ENCODE measurements around the gene CMSS1.

The CMSS1 gene

DNA sequence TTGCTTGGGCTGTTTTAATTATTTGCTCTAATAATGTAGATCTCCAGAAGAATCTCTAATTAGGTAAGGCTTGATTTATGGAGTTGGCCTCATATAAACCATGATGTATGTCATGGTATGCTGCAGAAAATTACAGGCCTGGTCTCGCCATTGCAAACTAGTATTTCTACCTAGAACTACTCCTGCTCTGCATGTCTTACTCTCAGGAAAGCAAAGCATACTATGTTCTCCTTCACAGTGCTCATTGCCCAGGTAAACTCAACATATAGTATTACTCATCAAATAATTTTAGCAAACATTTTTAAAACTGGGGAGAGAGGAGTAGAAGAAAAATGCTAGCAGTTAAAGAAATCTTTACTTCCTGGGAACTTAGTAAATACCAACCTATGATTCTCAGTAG lies 205.9 kb downstream of the CMSS1 start:
- Histone ChIP-seq H3K4me1 (ENCODE audit: control insufficient read depth, insufficient read depth, low read length) (peaks cover 30% of the 10 kb centered on the region), H3K4me3 (ENCODE audit: low read length) (no peak overlapping the region), H3K9ac (ENCODE audit: low read length) (no peak overlapping the region), H3K36me3 (ENCODE audit: control insufficient read depth, insufficient read depth, low read length) (no peaks in the 10 kb centered on the region), H3K27me3 (ENCODE audit: control insufficient read depth, insufficient read depth, low read length) (no peaks in the 10 kb centered on the region), H3K9me3 (ENCODE audit: control insufficient read depth, low read length) (no peaks in the 10 kb centered on the region)

DNA sequence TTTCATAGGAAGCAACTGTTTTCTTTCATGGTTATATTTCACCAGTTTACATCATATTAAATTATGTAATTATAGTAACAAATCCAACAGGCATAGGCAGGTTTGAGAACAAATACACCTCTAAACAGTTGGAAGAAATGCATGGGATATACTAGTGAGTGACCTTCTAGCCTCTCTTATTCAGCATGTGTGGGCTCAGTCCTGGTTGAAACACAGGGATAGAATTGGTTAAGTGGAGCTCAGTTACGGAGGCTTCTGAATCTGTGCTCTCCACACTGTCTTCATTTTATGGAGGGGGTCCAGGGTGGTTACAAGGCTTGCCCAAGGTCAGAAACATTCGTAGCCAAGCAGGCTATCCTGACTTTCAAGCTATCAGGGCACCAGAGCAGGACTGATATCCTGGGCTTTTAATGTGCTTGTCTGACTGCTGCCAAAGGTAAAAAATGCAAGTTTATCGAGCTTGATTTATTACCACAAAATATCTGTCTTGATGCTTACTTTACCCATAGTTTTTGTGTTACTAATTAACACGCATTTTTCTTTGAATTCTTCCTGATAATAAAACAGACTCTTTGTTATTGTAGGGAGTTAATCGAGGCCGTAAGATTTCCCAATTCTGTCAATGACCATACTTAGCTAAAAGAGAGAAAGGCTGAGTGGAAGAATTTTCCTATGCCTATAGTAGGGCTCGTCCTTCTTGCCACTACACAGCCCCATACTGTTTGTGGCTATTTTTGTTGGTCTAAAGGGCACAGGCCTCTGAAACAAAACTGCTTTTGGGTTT lies 207.1 kb downstream of the CMSS1 start:
- H3K27me3 ChIP-seq (ENCODE audit: control insufficient read depth, insufficient read depth, low read length): no peaks in the 10 kb centered on the region
- H3K4me3 ChIP-seq (ENCODE audit: low read length): no peak overlapping the region
- no peaks in the 10 kb centered on the region for H3K9me3 ChIP-seq (ENCODE audit: control insufficient read depth, low read length)
- H3K36me3 ChIP-seq (ENCODE audit: control insufficient read depth, insufficient read depth, low read length): no peaks in the 10 kb centered on the region
- H3K4me1 ChIP-seq (ENCODE audit: control insufficient read depth, insufficient read depth, low read length): peaks cover 30% of the 10 kb centered on the region
- peak overlapping the region; percentile 54 for H3K9ac ChIP-seq (ENCODE audit: low read length)

DNA sequence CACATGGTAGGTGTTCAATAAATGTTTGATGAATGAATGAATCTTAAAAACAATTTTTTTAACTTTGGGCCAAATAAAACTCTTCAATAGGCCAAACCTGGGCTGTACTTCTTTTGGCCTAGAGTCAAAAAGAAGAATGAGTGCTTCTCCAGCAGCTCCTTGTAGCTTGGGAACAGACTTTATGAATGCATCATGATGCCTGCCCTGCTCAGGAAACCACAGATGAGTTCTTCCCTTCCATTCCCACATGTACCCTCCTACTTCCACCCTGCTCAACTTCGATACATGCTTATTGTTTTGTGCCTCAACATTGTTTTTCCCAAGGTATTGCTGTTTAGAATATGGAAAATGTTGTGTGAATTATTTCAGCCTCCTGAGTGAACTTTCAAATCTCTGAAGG lies 209.7 kb downstream of the CMSS1 start:
- H3K36me3 ChIP-seq (ENCODE audit: control insufficient read depth, insufficient read depth, low read length): no peaks in the 10 kb centered on the region
- no peaks in the 10 kb centered on the region for H3K27me3 ChIP-seq (ENCODE audit: control insufficient read depth, insufficient read depth, low read length)
- peaks cover 30% of the 10 kb centered on the region for H3K4me1 ChIP-seq (ENCODE audit: control insufficient read depth, insufficient read depth, low read length)
- H3K9me3 ChIP-seq (ENCODE audit: control insufficient read depth, low read length): no peaks in the 10 kb centered on the region
- no peak overlapping the region for H3K4me3 ChIP-seq (ENCODE audit: low read length)
- no peak overlapping the region for H3K9ac ChIP-seq (ENCODE audit: low read length)

DNA sequence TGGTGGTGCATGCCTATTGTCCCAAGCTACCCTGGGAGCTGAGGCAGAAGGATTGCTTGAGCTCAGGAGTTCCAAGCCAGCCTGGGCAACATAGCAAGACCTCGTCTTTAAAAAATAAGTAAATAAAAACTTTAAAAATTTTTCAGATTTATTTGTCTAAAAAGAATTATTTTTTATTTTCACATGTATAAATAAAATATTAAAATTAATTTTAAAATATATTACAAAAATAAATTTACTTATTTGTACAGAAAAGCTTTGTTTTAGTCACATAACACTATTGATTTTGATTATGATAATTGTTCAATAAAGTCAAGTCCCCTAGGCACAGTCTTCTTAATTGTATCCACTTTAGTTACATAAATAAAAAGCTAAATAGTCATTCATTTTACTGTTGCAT lies 211.4 kb downstream of the CMSS1 start:
- Histone ChIP-seq H3K4me1 (ENCODE audit: control insufficient read depth, insufficient read depth, low read length) (peaks cover 27% of the 10 kb centered on the region), H3K36me3 (ENCODE audit: control insufficient read depth, insufficient read depth, low read length) (no peaks in the 10 kb centered on the region), H3K9me3 (ENCODE audit: control insufficient read depth, low read length) (no peaks in the 10 kb centered on the region), H3K27me3 (ENCODE audit: control insufficient read depth, insufficient read depth, low read length) (no peaks in the 10 kb centered on the region), H3K4me3 (ENCODE audit: low read length) (no peak overlapping the region), H3K9ac (ENCODE audit: low read length) (no peak overlapping the region)

DNA sequence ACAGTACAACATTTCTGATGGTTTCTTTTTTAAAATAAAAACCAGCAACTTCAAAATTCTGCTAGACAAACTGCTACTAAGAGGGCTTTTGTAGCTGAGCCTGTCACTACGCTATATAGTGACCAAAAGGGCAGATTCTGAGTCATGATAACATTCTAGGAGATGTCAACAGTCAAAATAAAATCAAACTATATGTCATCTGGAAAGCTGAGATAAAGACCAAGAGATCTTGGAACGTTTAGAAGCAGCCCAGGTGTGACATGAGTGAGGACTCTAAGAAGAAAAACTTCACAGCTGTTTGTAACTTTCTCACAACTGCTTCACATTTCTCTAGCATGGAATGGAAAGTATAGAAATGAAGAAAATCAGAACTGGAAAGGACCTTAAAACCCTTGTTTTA lies 212.0 kb downstream of the CMSS1 start:
- no peak overlapping the region for H3K9ac ChIP-seq (ENCODE audit: low read length)

DNA sequence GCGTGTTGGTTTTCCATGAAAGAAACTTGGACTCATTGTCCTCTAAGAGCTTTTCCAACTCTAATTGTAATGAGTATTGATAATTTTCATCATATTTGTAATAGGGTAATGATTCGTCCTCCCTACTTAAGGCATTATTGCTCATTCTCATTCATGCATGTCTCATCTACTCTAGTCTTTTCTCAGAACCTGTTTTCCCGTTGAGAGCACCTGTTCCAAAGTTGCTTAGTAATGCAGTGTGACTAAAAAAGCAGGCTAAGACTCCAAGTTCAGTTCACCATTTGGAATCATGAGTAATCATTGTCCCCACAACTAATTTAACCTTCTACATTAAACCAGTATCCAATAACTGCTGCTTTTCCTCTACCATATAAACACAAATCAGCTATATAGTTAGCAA lies 212.7 kb downstream of the CMSS1 start:
- H3K4me3 ChIP-seq (ENCODE audit: low read length): no peak overlapping the region
- no peak overlapping the region for H3K9ac ChIP-seq (ENCODE audit: low read length)
- no peaks in the 10 kb centered on the region for H3K9me3 ChIP-seq (ENCODE audit: control insufficient read depth, low read length)
- H3K27me3 ChIP-seq (ENCODE audit: control insufficient read depth, insufficient read depth, low read length): no peaks in the 10 kb centered on the region
- peaks cover 14% of the 10 kb centered on the region for H3K4me1 ChIP-seq (ENCODE audit: control insufficient read depth, insufficient read depth, low read length)
- no peaks in the 10 kb centered on the region for H3K36me3 ChIP-seq (ENCODE audit: control insufficient read depth, insufficient read depth, low read length)

More for the DNA sequence above, 212.0 kb downstream of the CMSS1 start:
- Histone ChIP-seq H3K36me3 (ENCODE audit: control insufficient read depth, insufficient read depth, low read length) (no peaks in the 10 kb centered on the region), H3K4me1 (ENCODE audit: control insufficient read depth, insufficient read depth, low read length) (peaks cover 21% of the 10 kb centered on the region), H3K4me3 (ENCODE audit: low read length) (no peak overlapping the region), H3K27me3 (ENCODE audit: control insufficient read depth, insufficient read depth, low read length) (no peaks in the 10 kb centered on the region), H3K9me3 (ENCODE audit: control insufficient read depth, low read length) (no peaks in the 10 kb centered on the region)

DNA sequence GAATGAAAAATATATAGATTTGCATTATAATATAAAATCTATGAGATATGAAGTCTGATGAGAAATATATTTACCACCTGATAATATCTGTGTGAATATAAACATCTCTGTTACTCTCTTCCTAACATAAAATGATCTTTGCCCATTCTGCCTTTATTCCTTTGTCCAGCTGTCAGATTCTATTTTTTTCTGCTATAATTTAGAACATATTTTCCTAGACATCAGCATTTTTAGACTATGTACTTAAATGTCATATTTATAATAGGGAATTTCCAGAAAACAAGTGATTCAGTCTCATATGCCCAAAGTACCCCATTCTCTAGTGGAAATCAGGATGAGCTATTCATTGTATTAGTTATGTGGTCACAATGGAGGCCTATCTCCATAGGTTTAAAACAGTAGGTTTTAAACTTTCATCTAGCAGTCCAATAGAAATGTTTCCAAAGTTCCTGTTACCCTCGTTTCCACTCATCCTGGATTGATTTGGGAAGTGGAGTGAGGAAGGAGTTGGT lies 213.3 kb downstream of the CMSS1 start:
- Histone ChIP-seq H3K9ac (ENCODE audit: low read length) (no peak overlapping the region), H3K36me3 (ENCODE audit: control insufficient read depth, insufficient read depth, low read length) (no peaks in the 10 kb centered on the region), H3K9me3 (ENCODE audit: control insufficient read depth, low read length) (no peaks in the 10 kb centered on the region), H3K27me3 (ENCODE audit: control insufficient read depth, insufficient read depth, low read length) (no peaks in the 10 kb centered on the region), H3K4me3 (ENCODE audit: low read length) (no peak overlapping the region), H3K4me1 (ENCODE audit: control insufficient read depth, insufficient read depth, low read length) (peaks cover 8% of the 10 kb centered on the region)

DNA sequence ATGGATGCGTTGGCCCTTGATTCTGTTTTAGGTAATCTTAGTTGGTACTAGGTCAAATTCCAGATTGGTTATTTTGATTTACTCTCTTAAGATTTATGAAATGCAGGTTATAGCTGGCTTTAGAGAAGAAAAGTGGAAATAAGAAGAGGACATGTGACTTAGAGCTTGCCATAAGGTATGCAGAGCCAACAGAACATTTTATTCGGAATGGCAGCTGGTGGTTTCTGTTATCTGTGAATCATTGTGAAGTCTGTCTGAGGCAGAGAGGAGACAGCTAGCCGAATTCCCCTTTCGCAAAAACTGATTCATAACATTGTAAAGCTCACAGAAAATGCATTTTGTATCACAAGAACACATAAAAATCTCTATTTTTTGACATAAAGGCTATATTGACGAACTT lies 214.6 kb downstream of the CMSS1 start:
- Histone ChIP-seq H3K27me3 (ENCODE audit: control insufficient read depth, insufficient read depth, low read length) (no peaks in the 10 kb centered on the region), H3K9ac (ENCODE audit: low read length) (no peak overlapping the region), H3K9me3 (ENCODE audit: control insufficient read depth, low read length) (no peaks in the 10 kb centered on the region), H3K36me3 (ENCODE audit: control insufficient read depth, insufficient read depth, low read length) (no peaks in the 10 kb centered on the region), H3K4me1 (ENCODE audit: control insufficient read depth, insufficient read depth, low read length) (peaks cover 5% of the 10 kb centered on the region), H3K4me3 (ENCODE audit: low read length) (no peak overlapping the region)

DNA sequence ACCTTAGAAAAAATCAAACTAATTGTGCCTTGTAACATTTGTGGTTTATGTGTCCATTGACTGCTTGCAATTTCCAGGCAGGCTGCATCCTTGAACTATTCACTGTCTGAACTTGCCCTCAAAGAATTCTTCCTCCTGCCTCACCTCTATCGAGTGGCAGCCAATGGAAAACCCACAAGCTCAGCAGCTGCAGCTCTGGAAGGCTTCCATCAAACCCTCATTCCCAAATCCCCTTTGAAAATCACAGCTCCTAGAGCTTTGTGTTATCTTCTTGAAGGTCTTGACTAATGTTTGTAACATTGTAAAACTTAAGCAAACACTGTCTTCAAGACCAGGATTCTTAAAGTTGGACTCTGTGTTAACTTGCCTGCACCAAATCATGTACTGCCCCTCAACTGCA lies 215.5 kb downstream of the CMSS1 start:
- Histone ChIP-seq H3K9ac (ENCODE audit: low read length) (no peak overlapping the region), H3K4me1 (ENCODE audit: control insufficient read depth, insufficient read depth, low read length) (peaks cover 5% of the 10 kb centered on the region), H3K4me3 (ENCODE audit: low read length) (no peak overlapping the region), H3K27me3 (ENCODE audit: control insufficient read depth, insufficient read depth, low read length) (no peaks in the 10 kb centered on the region), H3K9me3 (ENCODE audit: control insufficient read depth, low read length) (no peaks in the 10 kb centered on the region), H3K36me3 (ENCODE audit: control insufficient read depth, insufficient read depth, low read length) (no peaks in the 10 kb centered on the region)

DNA sequence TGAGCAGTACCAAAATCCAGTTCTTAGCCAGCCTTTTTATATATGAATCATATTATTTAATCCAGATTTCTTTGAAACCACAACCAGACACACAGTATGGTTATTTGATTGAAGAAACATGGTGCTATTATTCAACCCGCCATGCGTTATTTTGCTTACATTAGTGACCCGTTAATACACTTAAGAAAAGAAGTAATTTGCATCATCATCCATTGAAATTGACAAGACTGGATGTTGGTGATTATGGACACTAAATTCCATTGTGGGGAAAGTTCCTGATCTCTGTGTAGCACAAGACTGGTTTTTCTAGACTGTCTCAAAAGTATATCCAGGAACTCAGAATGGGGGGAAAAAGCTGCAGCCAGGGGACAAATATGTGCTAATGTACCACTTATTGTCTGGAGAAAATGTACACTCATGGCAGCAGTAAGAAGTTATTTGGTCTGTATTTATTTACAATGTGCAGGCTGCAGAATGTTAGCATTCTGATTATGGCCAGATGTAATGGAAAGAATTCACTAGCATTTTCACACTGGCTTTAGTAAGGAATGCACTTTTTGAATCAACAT lies 216.3 kb downstream of the CMSS1 start:
- Histone ChIP-seq H3K9me3 (ENCODE audit: control insufficient read depth, low read length) (no peaks in the 10 kb centered on the region), H3K4me1 (ENCODE audit: control insufficient read depth, insufficient read depth, low read length) (peaks cover 5% of the 10 kb centered on the region), H3K4me3 (ENCODE audit: low read length) (no peak overlapping the region), H3K9ac (ENCODE audit: low read length) (no peak overlapping the region), H3K36me3 (ENCODE audit: control insufficient read depth, insufficient read depth, low read length) (no peaks in the 10 kb centered on the region), H3K27me3 (ENCODE audit: control insufficient read depth, insufficient read depth, low read length) (no peaks in the 10 kb centered on the region)

DNA sequence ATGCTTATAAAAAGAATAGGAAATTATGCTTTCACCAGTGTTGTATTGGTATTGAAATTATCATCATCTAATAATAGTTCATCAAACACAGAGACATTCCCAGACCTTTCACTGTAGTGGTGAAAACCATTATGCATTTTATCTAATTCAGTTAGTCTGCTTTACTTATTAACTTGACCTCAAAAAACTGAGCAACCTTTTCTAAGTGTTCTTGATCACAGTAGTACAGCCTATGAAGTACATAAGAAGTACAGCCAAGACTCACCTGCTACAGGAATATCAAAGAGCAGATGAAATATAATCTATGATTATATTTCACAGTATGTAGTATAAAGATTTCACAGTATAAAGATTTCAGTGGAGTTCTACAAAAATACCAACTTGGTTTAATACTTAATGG lies 221.4 kb downstream of the CMSS1 start:
- no peak overlapping the region for H3K4me3 ChIP-seq (ENCODE audit: low read length)
- no peaks in the 10 kb centered on the region for H3K36me3 ChIP-seq (ENCODE audit: control insufficient read depth, insufficient read depth, low read length)
- H3K27me3 ChIP-seq (ENCODE audit: control insufficient read depth, insufficient read depth, low read length): no peaks in the 10 kb centered on the region
- H3K9ac ChIP-seq (ENCODE audit: low read length): no peak overlapping the region
- H3K4me1 ChIP-seq (ENCODE audit: control insufficient read depth, insufficient read depth, low read length): peaks cover 15% of the 10 kb centered on the region
- H3K9me3 ChIP-seq (ENCODE audit: control insufficient read depth, low read length): no peaks in the 10 kb centered on the region

DNA sequence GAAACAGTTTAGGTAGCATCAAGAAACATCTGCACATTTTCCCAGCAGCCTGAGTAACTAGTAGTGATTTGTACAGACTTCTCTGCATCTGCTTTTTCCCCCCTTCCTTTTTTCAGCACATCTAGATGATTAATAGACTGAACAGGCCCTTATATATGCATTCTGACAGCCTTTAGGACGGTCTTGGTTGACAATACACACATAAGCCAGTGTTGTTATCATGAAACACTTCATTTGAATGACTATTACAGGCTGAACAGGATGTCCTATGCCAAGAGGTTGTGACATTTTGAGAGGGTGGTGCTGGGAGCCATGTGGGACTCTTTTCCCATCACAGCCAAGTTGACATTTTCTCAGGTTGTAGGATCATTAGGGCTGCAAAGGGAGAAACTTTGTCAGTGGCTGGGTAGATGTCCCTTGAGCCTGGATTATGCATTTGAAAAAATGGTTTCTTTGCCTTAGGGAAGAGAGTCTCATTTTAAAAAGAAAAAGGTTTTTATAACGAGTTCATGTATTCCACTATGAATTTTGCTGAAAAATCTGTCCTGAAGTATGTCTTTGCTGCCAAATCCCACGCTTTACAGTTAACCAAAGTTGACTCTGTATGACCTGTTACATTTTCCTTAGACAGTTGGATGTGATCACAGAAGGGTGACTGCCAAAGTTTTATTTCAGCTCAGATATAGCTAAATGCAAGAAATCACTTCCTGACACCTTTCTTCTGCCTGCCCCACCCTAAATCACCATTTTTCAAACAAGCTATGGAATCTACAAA lies 223.0 kb downstream of the CMSS1 start:
- peak overlapping the region; percentile 29 for H3K9ac ChIP-seq (ENCODE audit: low read length)
- no peaks in the 10 kb centered on the region for H3K9me3 ChIP-seq (ENCODE audit: control insufficient read depth, low read length)
- no peak overlapping the region for H3K4me3 ChIP-seq (ENCODE audit: low read length)
- H3K27me3 ChIP-seq (ENCODE audit: control insufficient read depth, insufficient read depth, low read length): no peaks in the 10 kb centered on the region
- peaks cover 15% of the 10 kb centered on the region for H3K4me1 ChIP-seq (ENCODE audit: control insufficient read depth, insufficient read depth, low read length)
- no peaks in the 10 kb centered on the region for H3K36me3 ChIP-seq (ENCODE audit: control insufficient read depth, insufficient read depth, low read length)
